NT2/D1 (cell line): ENCODE results near the gene ITGAE.

Source experiments
- YY1 ChIP-seq: IDR thresholded peaks from 2 replicates; pipeline ENCODE4 v1.6.1; 2011; ENCODE audit not compliant: insufficient read length, insufficient read depth
- ZNF274 ChIP-seq: IDR thresholded peaks from 2 replicates; pipeline ENCODE4 v1.6.1; 2011; ENCODE audit warnings: mild to moderate bottlenecking, low read depth, low read length

GRCh38 chr17:3708366-3708765, 92.6 kb downstream of the ITGAE start:
- TF ChIP-seq YY1 (no peak), ZNF274 (no peak)
